B cell (primary cell): ENCODE measurements around the gene ASIC1.

ENCODE experiments used
- EZH2 ChIP-seq: IDR thresholded peaks from 2 replicates; pipeline ENCODE4 v1.6.1; 2012; ENCODE audit warnings: borderline replicate concordance, low read depth, mild to moderate bottlenecking, moderate library complexity, low read length; ENCODE audit not compliant: insufficient read depth, poor library complexity, severe bottlenecking
- TF ChIP-seq, protein P1 (sequence below): fragments of 200-600 bp; IDR thresholded peaks from one replicate; pipeline ENCODE4 v1.8.0; 2022; ENCODE audit warnings: antibody characterized with exemption, mild to moderate bottlenecking

DNA sequence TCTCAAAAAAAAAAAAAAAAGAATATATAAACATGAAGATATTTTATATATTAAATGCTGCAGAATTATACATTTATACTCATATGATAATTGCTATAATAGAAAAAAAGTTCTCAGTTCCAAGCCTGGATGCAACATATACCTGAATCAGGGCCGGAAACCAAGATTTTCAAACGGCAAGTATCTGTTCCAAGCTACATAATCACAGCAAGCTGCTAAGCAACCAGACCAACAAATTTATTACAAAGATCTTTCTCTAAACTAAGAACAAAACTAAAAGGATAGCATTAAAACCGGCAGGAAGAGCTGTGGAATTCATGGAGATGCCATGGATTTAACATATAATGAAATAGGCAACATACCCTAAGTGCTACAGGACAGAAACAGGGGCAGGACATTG is 39.2 kb upstream of the ASIC1 start:
- TF ChIP-seq EZH2: no peak
- TF ChIP-seq, protein P1, sequence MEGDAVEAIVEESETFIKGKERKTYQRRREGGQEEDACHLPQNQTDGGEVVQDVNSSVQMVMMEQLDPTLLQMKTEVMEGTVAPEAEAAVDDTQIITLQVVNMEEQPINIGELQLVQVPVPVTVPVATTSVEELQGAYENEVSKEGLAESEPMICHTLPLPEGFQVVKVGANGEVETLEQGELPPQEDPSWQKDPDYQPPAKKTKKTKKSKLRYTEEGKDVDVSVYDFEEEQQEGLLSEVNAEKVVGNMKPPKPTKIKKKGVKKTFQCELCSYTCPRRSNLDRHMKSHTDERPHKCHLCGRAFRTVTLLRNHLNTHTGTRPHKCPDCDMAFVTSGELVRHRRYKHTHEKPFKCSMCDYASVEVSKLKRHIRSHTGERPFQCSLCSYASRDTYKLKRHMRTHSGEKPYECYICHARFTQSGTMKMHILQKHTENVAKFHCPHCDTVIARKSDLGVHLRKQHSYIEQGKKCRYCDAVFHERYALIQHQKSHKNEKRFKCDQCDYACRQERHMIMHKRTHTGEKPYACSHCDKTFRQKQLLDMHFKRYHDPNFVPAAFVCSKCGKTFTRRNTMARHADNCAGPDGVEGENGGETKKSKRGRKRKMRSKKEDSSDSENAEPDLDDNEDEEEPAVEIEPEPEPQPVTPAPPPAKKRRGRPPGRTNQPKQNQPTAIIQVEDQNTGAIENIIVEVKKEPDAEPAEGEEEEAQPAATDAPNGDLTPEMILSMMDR: no peak
